Left kidney (tissue), 2 donors: ENCODE results near the gene ENTHD1. TPM values are rescaled to one million over a fixed set of nuclear protein-coding genes. Genes with fewer than 3 reads are reported as not detected.

Source experiments
- DNase-seq: peaks from one replicate; pipeline ENCODE4 v3.0.0-alpha.2; 2013
- polyA plus RNA-seq: library from polyadenylated mRNA; unstranded; fragments of 120-200 nt; gene quantifications from one replicate; pipeline ENCODE4 v1.2.1, GENCODE V29; 2013; ENCODE audit not compliant: insufficient read length

The ENTHD1 gene
- polyA plus RNA-seq, 1 donor: not detected

DNA sequence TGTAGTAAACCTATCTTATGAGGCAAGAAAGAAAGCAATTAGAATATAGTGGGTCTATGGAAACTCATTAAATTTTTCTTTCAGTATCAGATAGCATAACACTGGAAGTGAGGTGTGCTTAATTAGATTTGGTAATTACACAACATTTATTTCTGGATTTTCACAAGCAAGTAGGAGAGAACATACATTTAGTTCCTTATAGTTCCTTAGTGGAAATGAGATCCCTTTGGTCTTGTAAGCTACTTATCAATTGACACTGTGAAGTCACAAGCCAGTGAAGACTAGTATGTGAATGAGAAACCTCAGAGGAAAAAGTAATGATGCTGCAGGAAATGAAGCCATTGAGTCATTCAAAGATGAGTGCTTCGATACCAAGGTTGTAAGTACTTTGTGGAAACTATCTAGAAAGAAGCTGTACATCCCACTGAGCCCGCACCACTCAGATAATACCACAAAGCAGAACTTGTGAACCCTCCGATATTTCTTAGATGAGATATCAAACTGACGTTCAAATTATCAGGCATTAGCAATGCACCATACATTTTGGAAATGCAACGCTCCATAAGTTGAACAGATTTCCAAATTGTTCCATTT, 53.5 kb downstream of the ENTHD1 start:
- no peak for DNase-seq

DNA sequence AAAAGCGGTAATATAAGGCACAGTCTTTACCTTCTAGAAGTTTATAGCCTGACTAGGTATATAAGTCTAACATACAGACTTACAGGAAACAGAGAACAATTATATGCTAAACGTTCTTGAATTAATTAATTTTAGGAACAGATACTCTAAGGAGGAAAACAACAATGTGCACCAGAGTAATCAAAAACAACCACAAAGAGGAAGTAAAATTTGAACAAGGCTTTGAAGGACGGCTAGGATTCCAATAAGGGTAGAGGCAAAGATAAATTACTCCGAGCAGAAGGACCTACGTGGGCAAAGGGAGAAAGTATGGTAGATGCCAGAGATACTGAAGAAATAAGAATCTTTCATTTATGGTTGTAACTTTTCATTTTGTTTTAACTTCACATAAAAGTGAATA, 54.4 kb downstream of the ENTHD1 start:
- DNase-seq: no peak

DNA sequence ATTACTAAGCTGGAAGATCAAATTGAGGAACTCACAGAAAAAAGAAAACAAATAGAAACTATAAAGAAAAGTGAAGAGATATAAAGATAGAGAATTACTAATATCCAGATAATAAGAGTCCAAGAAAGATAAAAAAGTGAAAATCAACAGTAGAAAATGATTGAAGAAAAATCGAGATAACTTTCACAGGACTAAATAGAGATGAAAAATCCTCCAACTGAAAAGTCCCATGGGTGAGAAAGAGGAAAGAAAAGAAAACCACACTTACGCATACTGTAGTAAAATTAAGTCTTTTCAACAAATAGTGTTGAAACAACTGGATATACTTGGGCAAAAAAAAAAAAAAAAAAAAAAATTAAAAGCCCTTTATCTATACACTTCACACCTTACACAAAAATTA, 60.0 kb downstream of the ENTHD1 start:
- no peak for DNase-seq

DNA sequence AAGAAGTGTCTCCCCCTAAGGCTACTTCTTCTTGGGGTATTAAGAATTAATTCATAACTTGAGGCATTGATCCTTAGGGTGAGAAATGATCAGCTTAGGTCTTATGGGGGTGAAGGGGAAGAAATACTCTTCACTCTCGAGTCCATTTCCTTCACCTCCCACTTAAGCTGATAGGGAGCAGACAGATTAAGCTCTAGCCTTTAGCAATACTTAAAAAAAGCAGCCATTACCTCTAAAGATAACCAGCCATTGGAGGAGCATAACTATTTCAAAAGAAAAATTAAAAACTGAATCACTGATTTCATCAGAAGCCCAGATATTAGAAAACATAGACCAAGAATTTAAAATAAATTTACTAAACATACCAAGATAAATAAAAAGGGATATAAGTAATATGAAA, 60.5 kb downstream of the ENTHD1 start:
- DNase-seq: no peak

- DNase-seq: no peak
Observed at GRCh38 chr22:39832627-39833074, 60.9 kb downstream of the ENTHD1 start.

GRCh38 chr22:39825661-39826102, 67.9 kb downstream of the ENTHD1 start:
- no peak for DNase-seq

GRCh38 chr22:39821008-39821407, 72.6 kb downstream of the ENTHD1 start:
- DNase-seq: no peak

DNA sequence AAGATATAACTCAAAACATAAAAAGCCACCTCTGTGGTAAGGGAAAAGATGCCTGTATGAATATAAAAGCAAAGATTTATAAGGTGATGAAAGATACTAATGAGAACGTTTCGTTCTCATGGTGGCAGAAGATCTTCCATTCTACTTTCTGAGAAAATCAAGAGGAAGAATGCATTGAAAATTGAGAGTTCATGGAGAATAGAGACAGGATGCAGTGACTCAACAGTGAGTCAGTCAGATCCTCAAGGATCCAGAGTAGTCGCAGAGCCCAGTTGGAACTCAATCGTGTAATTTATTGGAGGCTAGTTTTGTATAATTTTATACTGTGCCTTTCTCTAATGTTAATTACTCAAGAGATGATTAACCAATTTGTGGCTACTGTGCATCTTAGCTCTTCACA, 73.3 kb downstream of the ENTHD1 start:
- no peak for DNase-seq

DNA sequence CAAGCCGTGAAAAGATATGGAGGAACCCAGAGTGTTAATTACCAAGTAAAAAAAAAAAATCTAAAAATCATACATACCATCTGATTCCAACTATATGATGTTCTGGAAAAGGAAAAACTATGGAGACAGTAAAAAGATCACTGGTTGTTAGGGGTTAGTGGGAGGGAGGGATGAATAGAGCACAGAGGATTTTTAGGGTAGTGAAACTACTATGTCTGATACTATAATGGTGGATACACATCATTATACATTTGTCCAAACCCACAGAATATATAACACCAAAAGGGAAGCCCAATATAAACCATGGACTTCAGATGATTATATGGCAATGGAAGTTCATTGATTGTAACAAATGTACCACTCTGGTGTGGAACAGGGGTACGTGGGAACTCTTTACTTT, 74.1 kb downstream of the ENTHD1 start:
- DNase-seq: no peak

DNA sequence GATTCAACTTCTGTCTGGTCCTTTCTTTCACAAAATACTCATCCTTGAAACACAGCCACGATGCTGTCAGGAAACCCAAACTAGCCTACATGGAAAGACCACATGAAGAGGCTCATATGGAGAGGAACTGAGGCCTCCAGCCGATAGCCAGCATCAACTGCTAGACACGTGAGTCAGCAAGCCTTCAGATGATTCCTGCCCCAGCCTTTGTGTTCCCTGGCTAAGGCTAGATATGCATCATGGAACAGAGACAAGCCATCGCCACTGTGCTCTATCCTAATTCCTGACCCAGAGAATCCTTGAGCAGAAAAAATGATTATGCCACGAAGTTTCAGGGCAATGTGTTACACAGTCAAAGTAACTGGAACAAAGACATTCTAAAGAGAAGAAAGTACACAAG, 75.5 kb downstream of the ENTHD1 start:
- DNase-seq: no peak

DNA sequence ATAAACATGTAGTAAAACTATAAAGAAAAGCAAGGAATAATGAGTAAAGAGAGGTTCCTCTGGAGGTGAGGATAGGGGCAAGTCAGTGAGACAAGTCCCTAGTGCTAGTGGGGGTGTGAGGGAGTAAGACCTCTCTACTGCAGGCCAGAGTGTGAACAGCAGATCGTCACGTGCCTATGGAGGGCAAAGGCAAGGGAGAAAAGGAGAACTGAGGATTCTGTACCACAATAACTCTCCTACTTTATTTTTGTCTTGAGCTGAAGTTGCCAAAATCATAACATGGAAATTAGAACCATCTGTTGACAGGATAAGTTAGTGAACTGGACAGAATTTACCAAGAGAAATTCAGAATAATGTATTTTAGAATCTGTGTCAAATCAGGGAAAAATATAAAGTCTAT, 77.6 kb downstream of the ENTHD1 start:
- DNase-seq: no peak

DNA sequence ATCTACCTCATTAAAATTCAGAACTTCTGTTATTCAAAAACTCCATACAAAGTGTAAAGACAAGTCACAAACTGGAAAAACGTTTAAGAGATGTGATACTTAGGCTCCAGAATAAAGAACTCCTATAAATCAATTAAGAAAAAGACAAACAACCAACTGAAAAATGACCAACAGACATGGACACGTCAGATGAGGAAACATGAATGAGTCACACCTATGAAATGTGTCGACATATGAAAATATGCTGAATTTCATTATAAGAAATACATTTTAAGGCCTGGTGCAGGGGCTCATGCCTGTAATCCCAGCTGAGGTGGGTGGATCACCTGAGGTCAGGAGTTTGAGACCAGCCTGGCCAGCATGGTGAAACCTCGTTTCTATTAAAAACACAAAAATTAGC, 78.7 kb downstream of the ENTHD1 start:
- DNase-seq: no peak

GRCh38 chr22:39809772-39810557, 83.6 kb downstream of the ENTHD1 start:
- no peak for DNase-seq

DNA sequence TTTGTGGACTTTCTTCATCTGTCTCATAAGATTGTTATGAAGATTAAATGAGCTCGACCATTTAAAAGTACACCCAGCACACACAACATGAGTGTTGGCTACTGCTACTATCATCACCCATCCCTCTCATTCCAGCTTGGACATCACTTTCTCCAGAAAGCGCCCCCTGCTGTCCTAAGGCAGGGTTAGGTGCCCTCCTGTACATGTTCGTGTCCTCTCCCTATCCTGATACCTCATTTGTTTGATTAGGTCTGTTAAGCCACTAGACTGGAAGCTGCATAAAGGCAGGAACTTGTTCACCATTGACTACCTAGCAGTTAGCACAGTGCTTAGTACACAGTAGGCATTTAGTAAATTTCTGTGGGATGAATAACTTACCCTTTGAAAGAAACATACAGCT, 85.5 kb downstream of the ENTHD1 start:
- no peak for DNase-seq

DNA sequence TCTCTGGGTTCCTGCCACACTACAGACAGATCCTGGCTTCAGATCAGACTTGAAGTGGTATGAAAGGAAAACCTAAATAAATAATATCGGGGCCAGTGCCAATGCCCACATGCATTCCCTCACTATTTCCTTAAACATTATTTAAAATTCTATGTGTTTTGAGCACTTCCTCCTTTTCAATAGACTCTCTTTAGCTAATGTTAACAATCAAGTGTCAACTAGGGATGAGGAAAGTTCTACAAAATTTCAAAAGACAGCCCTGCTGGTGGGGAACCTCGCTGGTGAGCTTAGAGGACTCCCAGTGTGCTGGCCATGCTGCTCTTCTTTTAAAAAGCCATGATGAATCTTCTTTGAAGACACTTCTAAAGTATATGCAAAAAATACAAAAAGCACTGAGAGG, 87.5 kb downstream of the ENTHD1 start:
- no peak for DNase-seq

GRCh38 chr22:39805117-39805516, 88.4 kb downstream of the ENTHD1 start:
- no peak for DNase-seq

- no peak for DNase-seq
Observed at GRCh38 chr22:39802682-39803081, 90.9 kb downstream of the ENTHD1 start.

- no peak for DNase-seq
Observed at GRCh38 chr22:39800790-39801520, 92.6 kb downstream of the ENTHD1 start.

DNA sequence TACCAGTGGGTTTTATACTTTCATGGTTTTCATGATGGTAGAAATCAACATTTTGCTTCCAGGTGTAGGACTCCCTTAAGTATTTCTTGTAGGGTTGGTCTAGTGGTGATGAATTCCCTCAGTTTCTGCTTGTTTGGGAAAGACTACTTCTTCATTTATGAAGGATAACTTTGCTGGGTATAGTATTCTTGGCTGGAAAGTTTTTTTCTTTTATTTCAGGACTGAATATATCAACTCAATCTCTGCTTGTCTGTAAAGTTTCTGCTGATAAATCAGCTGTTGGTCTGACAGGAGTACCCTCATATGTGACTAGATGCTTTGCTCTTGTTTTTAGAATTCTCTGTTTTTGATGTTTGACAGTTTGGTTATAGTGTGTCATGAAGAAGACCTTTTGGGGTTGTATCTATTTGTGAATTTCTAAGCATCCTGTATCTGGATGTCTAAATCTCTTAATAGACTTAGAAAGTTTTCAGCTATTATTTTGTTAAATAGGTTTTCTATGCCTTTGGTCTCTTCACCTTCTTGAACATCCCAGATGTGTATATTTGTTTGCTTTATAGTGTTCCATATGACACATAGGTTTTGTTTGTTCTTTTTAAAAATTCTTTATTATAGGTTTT, 95.9 kb downstream of the ENTHD1 start:
- DNase-seq: no peak

DNA sequence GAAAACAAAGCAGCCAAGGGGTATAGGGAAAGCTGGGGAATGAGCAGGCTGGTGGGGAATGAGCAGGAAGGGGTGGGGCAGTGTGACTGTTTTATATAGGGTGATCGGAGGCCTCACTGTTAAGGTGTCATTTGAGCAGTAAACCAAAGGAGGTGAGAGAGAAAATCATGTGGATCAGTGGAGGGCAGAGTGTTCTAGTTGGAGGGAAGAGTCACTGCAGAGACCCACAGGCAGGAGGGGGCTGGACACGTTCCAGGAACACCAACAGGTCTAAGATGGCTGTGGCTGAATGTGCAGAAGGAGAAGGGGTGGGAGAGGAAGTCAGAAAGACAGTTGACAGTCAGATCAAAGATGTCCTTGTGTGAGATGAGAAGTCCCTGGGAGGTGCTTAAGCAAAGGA, 103.8 kb downstream of the ENTHD1 start:
- DNase-seq: no peak

- no peak for DNase-seq
Observed at GRCh38 chr22:39785232-39785631, 108.3 kb downstream of the ENTHD1 start.

DNA sequence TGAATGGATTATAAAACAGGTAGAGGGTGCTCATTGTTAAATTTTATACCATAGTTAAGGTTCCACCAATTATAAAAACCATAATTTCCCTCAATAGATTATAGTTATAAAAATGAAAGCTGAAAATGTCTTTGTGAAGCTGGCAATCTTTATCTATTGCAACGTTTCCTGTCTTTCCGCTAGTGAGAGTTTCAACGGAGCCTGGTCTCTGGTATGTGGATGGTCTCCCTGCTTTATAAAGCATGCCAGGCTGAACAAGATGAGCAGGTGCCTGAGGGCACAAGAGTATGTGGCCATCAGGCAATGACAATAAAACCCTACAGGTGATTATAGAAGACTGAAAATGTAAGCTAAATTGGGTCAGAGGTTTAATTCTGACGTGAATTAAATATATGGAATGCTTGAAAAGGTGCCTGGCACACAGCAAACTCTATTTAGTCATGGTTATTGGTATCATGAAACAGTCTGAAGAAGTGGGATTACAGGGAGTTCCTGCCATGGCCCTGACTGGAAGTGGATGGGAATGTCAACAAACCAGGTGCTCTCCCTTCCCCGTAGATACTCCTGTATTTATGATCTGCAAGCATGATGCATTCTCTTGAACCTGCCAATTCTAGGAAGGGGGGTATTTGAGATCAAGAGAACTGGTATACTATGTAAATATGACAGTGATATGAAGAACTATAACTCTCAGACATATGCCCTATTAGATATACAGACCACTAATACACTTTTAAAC, 115.7 kb downstream of the ENTHD1 start:
- no peak for DNase-seq
